ENCODE data around the gene ST3GAL6.

The ST3GAL6 gene

DNA sequence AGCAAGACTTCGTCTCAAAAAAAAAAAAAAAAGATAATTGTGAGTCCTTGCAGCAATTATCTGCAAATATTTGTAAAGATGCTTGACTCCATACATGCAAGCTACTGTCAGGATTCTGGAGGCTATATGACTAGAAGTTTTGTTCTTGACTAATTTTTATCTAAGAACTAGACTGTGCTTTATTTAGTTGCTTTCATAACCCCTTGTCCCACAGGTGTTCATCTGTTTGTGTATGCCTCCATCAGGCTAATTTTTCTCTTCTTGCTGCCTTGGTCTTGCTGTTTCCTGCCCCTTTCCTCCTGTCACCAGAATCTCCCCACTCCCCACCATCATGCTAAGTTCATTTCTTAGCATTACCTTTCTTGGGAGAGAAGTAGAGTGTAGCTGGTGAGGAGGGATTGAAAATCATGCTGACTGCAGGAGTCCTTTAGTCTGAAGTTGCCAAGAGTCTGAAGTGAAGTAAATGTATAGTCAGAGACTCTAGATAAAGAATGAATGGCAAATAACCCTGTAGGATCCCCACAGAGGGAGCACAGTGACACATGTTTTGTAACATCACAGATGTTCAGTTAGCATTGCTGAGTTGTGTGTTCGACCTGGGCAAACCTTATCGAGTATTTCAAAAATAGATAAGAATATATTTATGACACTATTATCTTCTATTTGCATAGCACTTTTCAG lies 12.5 kb downstream of the ST3GAL6 start:
- no peaks in the 10 kb centered on the region for H3K36me3 ChIP-seq (ENCODE audit: insufficient read depth, low read length)
- H3K4me1 ChIP-seq (ENCODE audit: insufficient read depth, low read length, severe bottlenecking): no peaks in the 10 kb centered on the region
- TF ChIP-seq EZH2 (IDR thresholded peaks at IDR 0.05; ENCODE audit: borderline replicate concordance, low read length): no peak
- no peak for TF ChIP-seq CTCF (IDR thresholded peaks at IDR 0.05; ENCODE audit: low read length)
- H4K20me1 ChIP-seq (ENCODE audit: insufficient read depth, low read length): no peaks in the 10 kb centered on the region
- no peaks in the 10 kb centered on the region for H3K9me2 ChIP-seq (ENCODE audit: low read depth, low read length)
- no peak overlapping the region for H3K4me2 ChIP-seq (ENCODE audit: low read length)
- H3F3A ChIP-seq (ENCODE audit: insufficient read depth, low read length): no peaks in the 10 kb centered on the region
- no peak overlapping the region for H3K4me3 ChIP-seq (ENCODE audit: low read depth, low read length, poor library complexity, severe bottlenecking)
- no peaks in the 10 kb centered on the region for H3K9me3 ChIP-seq (ENCODE audit: low read length)
- H2AFZ ChIP-seq (ENCODE audit: low read length): no peak overlapping the region
- H3K79me2 ChIP-seq (ENCODE audit: insufficient read depth, low read length): no peaks in the 10 kb centered on the region
- H3K9ac ChIP-seq (ENCODE audit: low read length): no peak overlapping the region
- H3K27ac ChIP-seq (ENCODE audit: low read depth, low read length, poor library complexity, severe bottlenecking): no peak overlapping the region
- no peaks in the 10 kb centered on the region for H3K27me3 ChIP-seq (ENCODE audit: insufficient read depth, low read length)

DNA sequence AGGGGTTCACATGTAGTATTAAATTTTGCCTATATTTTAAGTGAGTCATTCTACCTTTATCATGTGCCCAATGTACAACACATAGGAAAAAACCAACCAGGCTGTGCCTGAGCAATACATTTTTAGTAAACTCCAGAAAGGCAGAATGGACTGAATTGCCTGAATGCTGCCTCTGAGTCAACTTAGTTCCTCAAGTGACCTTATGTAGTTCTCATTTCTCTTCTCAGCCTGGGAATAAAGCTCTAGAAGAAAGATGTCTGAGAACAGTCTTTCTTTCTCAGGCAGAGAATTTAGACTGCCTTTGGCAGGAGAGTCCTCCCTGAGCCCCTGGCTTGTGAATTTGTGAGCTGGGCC lies 13.0 kb downstream of the ST3GAL6 start:
- Histone ChIP-seq H3K79me2 (ENCODE audit: insufficient read depth, low read length) (no peaks in the 10 kb centered on the region), H2AFZ (ENCODE audit: low read length) (no peak overlapping the region), H3K4me2 (ENCODE audit: low read length) (no peak overlapping the region), H4K20me1 (ENCODE audit: insufficient read depth, low read length) (no peaks in the 10 kb centered on the region), H3K4me1 (ENCODE audit: insufficient read depth, low read length, severe bottlenecking) (no peaks in the 10 kb centered on the region), H3K36me3 (ENCODE audit: insufficient read depth, low read length) (no peaks in the 10 kb centered on the region), H3K4me3 (ENCODE audit: low read depth, low read length, poor library complexity, severe bottlenecking) (no peak overlapping the region), H3K9ac (ENCODE audit: low read length) (no peak overlapping the region), H3K9me2 (ENCODE audit: low read depth, low read length) (no peaks in the 10 kb centered on the region), H3K27ac (ENCODE audit: low read depth, low read length, poor library complexity, severe bottlenecking) (no peak overlapping the region), H3F3A (ENCODE audit: insufficient read depth, low read length) (no peaks in the 10 kb centered on the region), H3K9me3 (ENCODE audit: low read length) (no peaks in the 10 kb centered on the region), H3K27me3 (ENCODE audit: insufficient read depth, low read length) (no peaks in the 10 kb centered on the region)
- TF ChIP-seq CTCF (IDR thresholded peaks at IDR 0.05; ENCODE audit: low read length) (no peak), EZH2 (IDR thresholded peaks at IDR 0.05; ENCODE audit: borderline replicate concordance, low read length) (no peak)

GRCh38 chr3:98777286-98777685 lies 14.1 kb downstream of the ST3GAL6 start:
- no peak overlapping the region for H2AFZ ChIP-seq (ENCODE audit: low read length)
- no peaks in the 10 kb centered on the region for H3K4me1 ChIP-seq (ENCODE audit: insufficient read depth, low read length, severe bottlenecking)
- H3K4me3 ChIP-seq (ENCODE audit: low read depth, low read length, poor library complexity, severe bottlenecking): no peak overlapping the region
- H3K36me3 ChIP-seq (ENCODE audit: insufficient read depth, low read length): no peaks in the 10 kb centered on the region
- H3K4me2 ChIP-seq (ENCODE audit: low read length): no peak overlapping the region
- no peak overlapping the region for H3K9ac ChIP-seq (ENCODE audit: low read length)
- H4K20me1 ChIP-seq (ENCODE audit: insufficient read depth, low read length): no peaks in the 10 kb centered on the region
- H3K9me3 ChIP-seq (ENCODE audit: low read length): no peaks in the 10 kb centered on the region
- no peaks in the 10 kb centered on the region for H3K79me2 ChIP-seq (ENCODE audit: insufficient read depth, low read length)
- no peaks in the 10 kb centered on the region for H3K27me3 ChIP-seq (ENCODE audit: insufficient read depth, low read length)
- H3F3A ChIP-seq (ENCODE audit: insufficient read depth, low read length): no peaks in the 10 kb centered on the region
- H3K27ac ChIP-seq (ENCODE audit: low read depth, low read length, poor library complexity, severe bottlenecking): no peak overlapping the region
- H3K9me2 ChIP-seq (ENCODE audit: low read depth, low read length): no peaks in the 10 kb centered on the region
- no peak for TF ChIP-seq EZH2 (IDR thresholded peaks at IDR 0.05; ENCODE audit: borderline replicate concordance, low read length)
- no peak for TF ChIP-seq CTCF (IDR thresholded peaks at IDR 0.05; ENCODE audit: low read length)
